Measurements from ENCODE around the gene DHRS13.

GRCh38 chr17:28950752-28951427, 48.0 kb upstream of the DHRS13 start:
- TF ChIP-seq CTCF (IDR thresholded peaks at IDR 0.05), result no peak
- no peak for TF ChIP-seq POLR2A (IDR thresholded peaks at IDR 0.05)
